NCI-H2029 treated with DMSO at 0.1 percent for 48 hours (cell line): ENCODE measurements around the gene SEC11C.

Experiments
- DNase-seq: peaks from one replicate; lab custom pipeline; 2025; lab: John Stamatoyannopoulos, UW

SEC11C gene

DNA sequence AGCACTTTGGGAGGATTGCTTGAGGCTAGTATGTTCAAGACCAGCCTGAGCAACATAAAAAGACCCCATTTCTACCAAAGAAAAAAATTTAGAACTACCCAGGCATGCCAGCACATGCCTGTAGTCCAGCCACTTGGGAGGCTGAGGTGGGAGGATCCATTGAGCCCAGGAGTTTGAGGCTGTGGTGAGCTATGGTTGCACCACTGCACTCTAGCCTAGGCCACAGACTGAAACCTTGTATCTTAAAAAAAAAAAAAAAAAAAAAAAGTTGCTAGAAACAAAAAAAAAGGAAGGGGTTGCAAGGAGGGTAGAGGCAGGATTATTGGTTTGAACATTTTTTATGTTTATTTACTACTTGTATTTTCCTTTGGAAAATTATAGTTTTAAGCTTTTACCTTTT is 4.8 kb downstream of the SEC11C start:
- no peak for DNase-seq

GRCh38 chr18:59145055-59145454 is 5.4 kb downstream of the SEC11C start:
- peak; percentile 79 for DNase-seq

- peak; percentile 68 for DNase-seq
Measured at GRCh38 chr18:59148192-59148591, 8.5 kb downstream of the SEC11C start.

GRCh38 chr18:59149007-59149406 is 9.3 kb downstream of the SEC11C start:
- no peak for DNase-seq

DNA sequence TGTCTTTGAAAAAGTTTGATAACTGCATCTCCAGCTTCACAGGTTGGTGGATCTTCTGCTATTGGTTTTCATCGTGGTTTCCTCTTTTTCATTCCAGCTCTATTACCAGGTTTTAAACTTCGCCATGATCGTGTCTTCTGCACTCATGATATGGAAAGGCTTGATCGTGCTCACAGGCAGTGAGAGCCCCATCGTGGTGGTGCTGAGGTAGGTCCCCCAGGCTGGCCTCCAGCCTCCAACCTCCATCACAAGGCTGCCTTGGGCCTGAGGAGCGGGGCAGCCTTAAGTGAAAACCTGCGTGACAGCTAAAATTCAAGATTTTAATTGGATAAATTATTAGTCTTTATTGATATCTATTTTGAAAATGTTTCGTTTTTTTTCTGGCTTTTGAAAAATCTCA is 9.7 kb downstream of the SEC11C start:
- DNase-seq = no peak

DNA sequence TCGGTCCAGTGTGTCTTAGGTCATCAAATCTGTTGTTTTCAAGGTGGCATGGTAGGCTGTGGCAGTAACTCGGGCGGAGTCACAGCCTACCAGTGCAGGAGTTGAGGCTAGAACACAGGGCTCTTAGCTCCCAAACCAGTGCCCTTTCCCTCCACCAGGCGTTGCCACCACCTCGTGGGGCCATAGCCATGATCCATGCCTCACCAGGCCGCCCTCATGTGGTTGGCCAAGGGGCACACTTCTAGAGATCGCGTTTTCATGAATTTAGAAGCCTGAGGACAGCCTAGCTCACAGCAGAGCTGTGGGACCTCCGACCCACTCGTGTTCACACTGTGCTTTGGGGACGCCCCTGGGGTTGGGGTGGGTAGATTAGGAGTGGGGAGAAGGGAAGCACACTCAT is 10.6 kb downstream of the SEC11C start:
- no peak for DNase-seq

GRCh38 chr18:59155153-59155552 is 15.5 kb downstream of the SEC11C start:
- no peak for DNase-seq

DNA sequence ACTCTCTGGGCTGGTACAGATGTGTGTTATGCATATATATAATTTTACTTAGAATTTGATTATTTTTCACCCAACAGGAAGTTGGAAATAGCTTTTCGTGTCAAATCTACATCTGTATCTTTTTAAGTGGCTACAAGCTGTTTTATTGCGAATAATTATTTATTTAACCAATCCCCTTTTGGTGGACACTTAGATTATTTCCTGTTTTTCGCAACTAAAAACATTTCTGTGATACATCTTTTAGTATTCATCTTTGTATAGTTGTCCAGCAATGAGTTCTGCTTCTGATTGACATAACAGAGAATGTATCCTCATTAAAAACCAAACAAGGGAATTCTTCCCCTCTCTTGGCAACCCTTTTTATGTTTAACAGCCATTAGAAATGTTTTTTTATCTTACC is 16.6 kb downstream of the SEC11C start:
- no peak for DNase-seq

GRCh38 chr18:59159265-59159664 is 19.6 kb downstream of the SEC11C start:
- no peak for DNase-seq

DNA sequence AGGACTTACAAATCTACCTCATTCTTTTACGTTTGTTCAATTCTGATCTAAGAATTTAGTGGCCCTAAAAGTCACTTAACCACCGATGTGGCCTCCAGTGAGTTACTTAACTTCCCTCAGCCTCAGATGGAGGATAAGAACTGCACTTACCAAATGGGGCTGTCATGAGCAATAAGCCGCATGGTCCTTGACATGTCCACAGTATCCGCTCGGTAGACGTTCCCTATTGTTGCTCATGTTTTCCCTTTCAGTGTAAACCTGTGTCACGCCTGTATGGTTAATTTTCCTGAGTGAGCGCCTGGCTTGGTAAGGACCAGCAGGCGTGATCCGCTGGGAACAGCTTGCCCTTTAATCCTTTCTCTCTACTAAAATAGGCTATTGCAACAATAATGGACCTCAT is 20.3 kb downstream of the SEC11C start:
- DNase-seq = no peak

DNA sequence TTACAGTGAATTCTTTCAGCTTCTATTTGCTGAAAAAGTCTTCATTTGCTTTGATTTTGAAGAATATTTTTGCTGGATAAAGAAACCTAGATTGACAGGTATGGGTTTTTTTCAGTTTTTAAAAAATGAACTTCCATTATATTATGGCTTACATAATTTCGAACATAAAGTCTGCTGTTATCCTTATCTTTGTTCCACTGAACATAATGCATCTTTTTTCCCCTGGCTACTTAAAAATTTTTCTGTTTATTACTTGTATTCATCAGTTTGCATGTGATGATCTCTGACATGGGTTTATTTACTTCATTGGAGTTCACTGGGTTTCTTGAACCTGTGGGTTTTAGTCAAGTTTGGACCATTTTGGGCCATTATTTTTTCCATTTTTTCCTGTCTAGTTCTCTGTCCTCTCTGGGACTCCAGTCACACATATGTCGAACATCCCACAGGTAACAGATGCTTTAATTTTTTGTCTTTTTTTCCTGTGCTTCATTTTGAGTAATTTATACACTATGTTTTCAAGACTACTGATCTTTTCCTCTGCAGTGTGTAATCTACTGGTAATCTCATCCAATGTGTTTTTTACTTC is 33.1 kb downstream of the SEC11C start:
- DNase-seq = no peak

DNA sequence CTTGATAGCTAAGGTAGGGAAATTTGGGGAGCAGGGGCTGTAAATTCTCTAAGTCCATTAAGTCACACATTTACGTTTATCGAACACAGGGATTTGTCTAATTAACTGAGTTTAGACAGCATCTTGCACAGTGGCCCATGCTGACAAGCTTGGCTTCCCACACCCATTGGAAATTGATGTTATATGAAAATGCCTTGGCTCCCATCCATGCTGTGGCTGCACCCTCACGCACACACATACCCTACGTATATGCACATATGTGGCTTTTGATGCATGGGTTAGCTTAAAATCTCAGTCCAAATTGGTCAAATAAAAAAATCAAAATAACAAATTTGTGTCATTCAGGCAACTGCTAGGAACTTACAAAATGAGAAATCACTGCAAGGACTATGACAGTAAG is 37.8 kb downstream of the SEC11C start:
- DNase-seq = no peak

- no peak for DNase-seq
Measured at GRCh38 chr18:59180150-59180845, 40.6 kb downstream of the SEC11C start.

DNA sequence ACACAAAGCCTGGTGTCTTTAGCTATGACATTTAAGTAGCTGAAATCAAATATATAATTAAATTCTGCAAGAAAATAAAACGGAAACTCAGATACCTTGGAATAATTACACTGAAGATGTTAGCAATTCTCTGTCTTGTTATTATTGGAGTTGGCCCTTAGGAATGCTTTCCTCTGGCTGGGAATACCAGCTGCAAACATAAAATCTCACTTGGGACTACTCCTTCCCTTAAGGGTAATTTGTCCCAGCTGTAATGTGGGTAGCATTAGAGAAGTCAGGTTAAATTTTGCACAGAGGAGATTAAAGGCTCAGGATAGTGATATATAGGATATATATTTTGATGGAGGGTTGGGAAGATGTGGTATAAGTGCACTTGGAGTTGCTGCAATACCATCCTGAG is 43.0 kb downstream of the SEC11C start:
- no peak for DNase-seq

GRCh38 chr18:59189008-59189407 is 49.3 kb downstream of the SEC11C start:
- DNase-seq = no peak

DNA sequence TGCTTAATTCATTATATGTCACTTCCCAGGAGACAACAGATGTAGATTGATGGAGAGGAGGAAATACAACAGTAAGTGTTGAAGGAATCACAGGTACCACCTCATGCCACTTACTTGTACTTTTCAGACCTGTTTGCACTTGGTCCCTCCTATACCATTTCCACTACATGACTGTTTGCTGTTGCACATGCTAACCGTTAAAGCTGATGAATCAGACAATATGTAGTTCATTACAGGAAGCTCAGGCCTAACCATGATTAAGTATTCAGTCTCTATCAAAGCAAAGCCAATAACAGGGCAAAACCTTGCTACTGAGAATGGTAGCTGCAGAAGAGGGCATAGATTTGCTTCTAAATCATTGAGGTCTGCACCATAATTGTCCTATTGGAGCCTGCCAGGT is 50.1 kb downstream of the SEC11C start:
- no peak for DNase-seq

DNA sequence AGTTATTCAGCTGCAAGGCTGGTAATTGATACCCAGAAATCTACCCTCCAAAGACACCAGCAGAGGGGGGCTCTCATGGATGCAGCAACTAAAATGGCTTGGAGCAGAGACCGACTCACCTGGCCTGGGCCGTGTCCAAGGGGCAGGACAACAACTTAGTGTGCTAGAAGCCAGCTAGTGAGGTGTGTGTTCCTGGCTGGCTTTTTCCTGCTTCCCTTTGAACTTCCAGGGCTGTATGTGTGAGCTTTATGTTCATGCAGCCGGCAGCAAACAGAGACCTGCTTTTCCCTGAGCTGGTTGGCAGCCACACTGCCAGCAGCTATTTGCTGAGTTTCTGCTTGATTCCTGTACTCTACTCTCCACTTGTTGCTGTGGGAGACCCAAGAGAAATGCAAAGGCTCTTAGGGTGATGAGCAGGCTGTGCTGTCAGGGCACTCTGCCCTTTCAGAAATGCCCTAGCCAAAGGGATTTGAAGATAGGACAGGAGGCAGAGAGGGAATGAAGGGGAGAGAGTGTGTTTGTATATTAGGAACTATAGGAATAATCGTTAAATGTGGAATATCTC is 56.6 kb downstream of the SEC11C start:
- DNase-seq = no peak

DNA sequence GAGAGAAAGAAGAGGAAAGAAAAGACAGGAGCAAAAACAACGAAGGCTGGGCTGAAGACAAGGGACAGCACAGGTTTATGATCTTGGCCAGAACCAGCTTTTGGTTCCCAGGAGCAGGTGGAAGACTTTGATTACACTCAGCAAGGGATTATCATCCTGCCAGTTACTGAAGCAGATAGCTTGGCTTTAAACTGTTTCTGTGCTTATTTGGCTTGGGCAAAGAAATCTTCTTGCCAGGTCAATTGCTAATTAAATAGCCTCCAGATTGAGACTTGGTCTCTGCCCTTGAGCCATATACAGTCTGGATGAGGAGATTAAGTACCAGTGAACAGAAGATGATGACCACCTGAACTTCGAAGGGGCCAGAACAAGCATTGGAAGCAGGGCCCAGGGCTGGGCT is 58.0 kb downstream of the SEC11C start:
- DNase-seq = no peak

GRCh38 chr18:59198215-59198614 is 58.5 kb downstream of the SEC11C start:
- DNase-seq = no peak

GRCh38 chr18:59200787-59201186 is 61.1 kb downstream of the SEC11C start:
- no peak for DNase-seq

GRCh38 chr18:59202258-59202820 is 62.7 kb downstream of the SEC11C start:
- DNase-seq = no peak

DNA sequence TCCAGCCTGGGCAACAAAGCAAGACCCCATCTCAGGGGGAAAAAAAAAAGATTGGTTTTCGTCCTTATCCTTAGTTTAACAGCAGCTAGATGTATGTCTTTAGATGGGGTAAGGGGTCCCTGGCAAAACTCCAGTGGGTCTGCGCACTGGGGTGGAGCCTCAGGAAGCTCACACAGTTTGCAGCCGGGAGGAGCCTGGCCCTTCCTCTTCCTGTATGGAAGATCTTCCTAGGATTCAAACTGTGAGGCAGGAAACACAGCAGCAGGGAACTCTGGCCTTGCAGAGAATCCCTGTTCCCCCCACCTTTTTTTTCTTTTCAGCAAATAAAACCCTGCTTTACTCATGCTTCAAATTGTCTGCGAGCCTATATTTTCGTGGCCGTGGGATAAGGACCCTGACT is 67.8 kb downstream of the SEC11C start:
- no peak for DNase-seq
